ENCODE results near the gene ZNF256. TPM values are rescaled to one million over a fixed set of nuclear protein-coding genes. Genes with fewer than 3 reads are reported as not detected.

Gene ZNF256
- total RNA-seq, 2 donors from 2014 or later: 10.4 to 11.0 TPM

- Histone ChIP-seq H3K4me3 (ENCODE audit: low read length) (no peak overlapping the region), H3K4me1 (ENCODE audit: control insufficient read depth, insufficient read depth, low read length) (no peaks in the 10 kb centered on the region), H3K9me3 (ENCODE audit: control insufficient read depth, low read length) (peaks cover 38% of the 10 kb centered on the region), H3K27me3 (ENCODE audit: control insufficient read depth, insufficient read depth, low read length, poor library complexity, severe bottlenecking) (no peaks in the 10 kb centered on the region), H3K9ac (ENCODE audit: extremely low read depth, low read length, poor library complexity, severe bottlenecking) (no peak overlapping the region), H3K36me3 (ENCODE audit: control insufficient read depth, insufficient read depth, low read length) (no peaks in the 10 kb centered on the region), H3K27ac (ENCODE audit: low read depth, low read length) (no peak overlapping the region)
- H3K27me3 Mint-ChIP-seq (ENCODE audit: insufficient read depth): peaks cover 18% of the 10 kb centered on the region
- DNase-seq: no peak
- H3K4me1 Mint-ChIP-seq: no peaks in the 10 kb centered on the region
- H3K27ac Mint-ChIP-seq: no peak overlapping the region
- TF ChIP-seq, protein P1, sequence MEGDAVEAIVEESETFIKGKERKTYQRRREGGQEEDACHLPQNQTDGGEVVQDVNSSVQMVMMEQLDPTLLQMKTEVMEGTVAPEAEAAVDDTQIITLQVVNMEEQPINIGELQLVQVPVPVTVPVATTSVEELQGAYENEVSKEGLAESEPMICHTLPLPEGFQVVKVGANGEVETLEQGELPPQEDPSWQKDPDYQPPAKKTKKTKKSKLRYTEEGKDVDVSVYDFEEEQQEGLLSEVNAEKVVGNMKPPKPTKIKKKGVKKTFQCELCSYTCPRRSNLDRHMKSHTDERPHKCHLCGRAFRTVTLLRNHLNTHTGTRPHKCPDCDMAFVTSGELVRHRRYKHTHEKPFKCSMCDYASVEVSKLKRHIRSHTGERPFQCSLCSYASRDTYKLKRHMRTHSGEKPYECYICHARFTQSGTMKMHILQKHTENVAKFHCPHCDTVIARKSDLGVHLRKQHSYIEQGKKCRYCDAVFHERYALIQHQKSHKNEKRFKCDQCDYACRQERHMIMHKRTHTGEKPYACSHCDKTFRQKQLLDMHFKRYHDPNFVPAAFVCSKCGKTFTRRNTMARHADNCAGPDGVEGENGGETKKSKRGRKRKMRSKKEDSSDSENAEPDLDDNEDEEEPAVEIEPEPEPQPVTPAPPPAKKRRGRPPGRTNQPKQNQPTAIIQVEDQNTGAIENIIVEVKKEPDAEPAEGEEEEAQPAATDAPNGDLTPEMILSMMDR (conservative IDR thresholded peaks at IDR 0.05): no peak
- peaks cover 74% of the 10 kb centered on the region for H3K9me3 Mint-ChIP-seq
- 67 to 80% methylated on average over 1 to 4 of the region's 4 CpGs for WGBS, 2 experiments (ENCODE audit: insufficient coverage in 1 of 2, insufficient read length in 1 of 2)
- no peak overlapping the region for H3K4me3 Mint-ChIP-seq
- no peaks in the 10 kb centered on the region for H3K36me3 Mint-ChIP-seq (ENCODE audit: low read depth)
Measured at GRCh38 chr19:57954996-57955395, 7.5 kb upstream of the ZNF256 start.

DNA sequence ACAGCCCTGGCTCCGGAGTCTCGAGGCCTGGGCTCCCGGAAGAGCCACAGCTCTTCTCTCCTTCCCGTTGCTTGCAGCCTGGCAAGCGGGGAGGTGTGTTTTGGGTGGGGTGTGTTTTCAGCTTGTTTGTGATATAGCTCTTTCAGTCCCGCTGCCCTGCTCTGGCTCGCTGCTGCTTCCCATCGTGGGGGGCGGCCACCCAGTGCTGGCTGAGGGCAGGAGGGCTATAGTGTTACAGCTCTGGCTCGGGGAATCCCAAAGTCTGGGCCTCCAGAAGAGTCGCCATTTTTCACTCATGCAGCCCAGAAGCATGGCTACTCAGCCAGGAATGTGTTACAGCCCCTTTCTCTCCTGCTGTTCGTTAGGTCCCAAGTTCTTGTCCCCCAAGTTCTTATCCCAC, 2.2 kb upstream of the ZNF256 start:
- no peak overlapping the region for H3K4me3 ChIP-seq (ENCODE audit: low read length)
- no peak overlapping the region for H3K9ac ChIP-seq (ENCODE audit: extremely low read depth, low read length, poor library complexity, severe bottlenecking)
- peaks cover 22% of the 10 kb centered on the region for H3K9me3 ChIP-seq (ENCODE audit: control insufficient read depth, low read length)
- no peaks in the 10 kb centered on the region for H3K27me3 ChIP-seq (ENCODE audit: control insufficient read depth, insufficient read depth, low read length, poor library complexity, severe bottlenecking)
- H3K36me3 Mint-ChIP-seq (ENCODE audit: low read depth): peaks cover 11% of the 10 kb centered on the region
- H3K9me3 Mint-ChIP-seq: peaks cover 65% of the 10 kb centered on the region
- H3K27ac ChIP-seq (ENCODE audit: low read depth, low read length): no peak overlapping the region
- peaks cover 9% of the 10 kb centered on the region for H3K4me1 Mint-ChIP-seq
- peaks cover 19% of the 10 kb centered on the region for H3K27me3 Mint-ChIP-seq (ENCODE audit: insufficient read depth)
- TF ChIP-seq, protein P1 (conservative IDR thresholded peaks at IDR 0.05): no peak
- H3K4me1 ChIP-seq (ENCODE audit: control insufficient read depth, insufficient read depth, low read length): no peaks in the 10 kb centered on the region
- no peak for DNase-seq
- no peak overlapping the region for H3K27ac Mint-ChIP-seq
- H3K4me3 Mint-ChIP-seq: no peak overlapping the region
- WGBS, 2 experiments (ENCODE audit: insufficient coverage in 1 of 2, insufficient read length in 1 of 2): 86 to 94% methylated on average over 6 to 12 of the region's 12 CpGs
- peaks cover 7% of the 10 kb centered on the region for H3K36me3 ChIP-seq (ENCODE audit: control insufficient read depth, insufficient read depth, low read length)

DNA sequence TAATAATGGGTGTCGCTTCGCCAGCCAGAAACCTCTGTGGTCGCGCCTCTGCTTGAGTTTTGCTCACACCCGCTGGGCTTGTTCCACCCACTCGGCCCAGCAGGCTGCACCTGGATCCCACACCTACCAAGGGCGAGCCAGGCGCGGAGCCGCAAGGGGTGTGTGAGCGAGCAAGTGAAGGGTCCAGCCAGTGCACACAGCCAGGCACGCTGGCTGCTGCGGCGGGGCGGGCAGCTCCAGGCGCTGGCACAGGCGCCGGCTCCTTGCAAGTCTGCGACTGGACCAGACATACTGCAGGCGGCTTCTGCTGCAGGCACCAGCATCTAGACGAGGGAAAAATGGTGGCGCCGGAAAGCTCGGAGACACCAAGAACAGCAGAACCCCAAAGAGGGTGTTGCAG, 1.8 kb upstream of the ZNF256 start:
- H3K9ac ChIP-seq (ENCODE audit: extremely low read depth, low read length, poor library complexity, severe bottlenecking): no peak overlapping the region
- H3K27ac ChIP-seq (ENCODE audit: low read depth, low read length): no peak overlapping the region
- H3K27me3 Mint-ChIP-seq (ENCODE audit: insufficient read depth): peaks cover 16% of the 10 kb centered on the region
- no peak overlapping the region for H3K27ac Mint-ChIP-seq
- DNase-seq: no peak
- H3K4me1 Mint-ChIP-seq: peaks cover 9% of the 10 kb centered on the region
- H3K36me3 ChIP-seq (ENCODE audit: control insufficient read depth, insufficient read depth, low read length): peaks cover 11% of the 10 kb centered on the region
- TF ChIP-seq, protein P1 (conservative IDR thresholded peaks at IDR 0.05): no peak
- no peaks in the 10 kb centered on the region for H3K27me3 ChIP-seq (ENCODE audit: control insufficient read depth, insufficient read depth, low read length, poor library complexity, severe bottlenecking)
- 95 to 96% methylated on average over 8 to 24 of the region's 24 CpGs for WGBS, 2 experiments (ENCODE audit: insufficient coverage in 1 of 2, insufficient read length in 1 of 2)
- H3K4me1 ChIP-seq (ENCODE audit: control insufficient read depth, insufficient read depth, low read length): no peaks in the 10 kb centered on the region
- peaks cover 24% of the 10 kb centered on the region for H3K9me3 ChIP-seq (ENCODE audit: control insufficient read depth, low read length)
- peaks cover 15% of the 10 kb centered on the region for H3K36me3 Mint-ChIP-seq (ENCODE audit: low read depth)
- peaks cover 65% of the 10 kb centered on the region for H3K9me3 Mint-ChIP-seq
- H3K4me3 ChIP-seq (ENCODE audit: low read length): no peak overlapping the region
- H3K4me3 Mint-ChIP-seq: no peak overlapping the region

Data from endodermal cell (in vitro differentiated cells).